B cell (primary cell): Measurements from ENCODE around the gene EMID1.

Experiments
- EZH2 ChIP-seq: IDR thresholded peaks from 2 replicates; pipeline ENCODE4 v1.6.1; 2012; ENCODE audit warnings: borderline replicate concordance, low read depth, mild to moderate bottlenecking, moderate library complexity, low read length; ENCODE audit not compliant: insufficient read depth, poor library complexity, severe bottlenecking
- TF ChIP-seq, protein P1 (sequence below): fragments of 200-600 bp; IDR thresholded peaks from one replicate; pipeline ENCODE4 v1.8.0; 2022; ENCODE audit warnings: antibody characterized with exemption, mild to moderate bottlenecking

DNA sequence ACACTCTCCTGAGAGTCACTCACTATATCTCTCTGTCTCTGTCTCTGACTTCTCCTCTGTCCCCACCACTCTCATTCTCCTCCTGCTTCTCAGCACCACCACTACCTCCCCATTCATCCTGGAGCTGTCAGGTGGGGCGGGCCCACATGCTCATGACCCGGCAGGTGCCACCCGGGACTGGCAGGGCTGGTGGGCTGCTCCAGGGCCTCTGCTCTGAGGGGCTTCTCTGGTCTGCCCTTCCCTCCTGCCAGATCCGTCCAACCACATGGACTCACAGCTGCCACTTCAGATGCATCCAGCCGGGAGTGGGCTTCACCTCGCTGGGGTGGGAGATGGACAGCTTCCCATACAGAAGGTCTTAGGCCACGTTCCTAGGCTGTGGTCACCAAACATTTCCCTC, 4.8 kb upstream of the EMID1 start:
- TF ChIP-seq, protein P1, sequence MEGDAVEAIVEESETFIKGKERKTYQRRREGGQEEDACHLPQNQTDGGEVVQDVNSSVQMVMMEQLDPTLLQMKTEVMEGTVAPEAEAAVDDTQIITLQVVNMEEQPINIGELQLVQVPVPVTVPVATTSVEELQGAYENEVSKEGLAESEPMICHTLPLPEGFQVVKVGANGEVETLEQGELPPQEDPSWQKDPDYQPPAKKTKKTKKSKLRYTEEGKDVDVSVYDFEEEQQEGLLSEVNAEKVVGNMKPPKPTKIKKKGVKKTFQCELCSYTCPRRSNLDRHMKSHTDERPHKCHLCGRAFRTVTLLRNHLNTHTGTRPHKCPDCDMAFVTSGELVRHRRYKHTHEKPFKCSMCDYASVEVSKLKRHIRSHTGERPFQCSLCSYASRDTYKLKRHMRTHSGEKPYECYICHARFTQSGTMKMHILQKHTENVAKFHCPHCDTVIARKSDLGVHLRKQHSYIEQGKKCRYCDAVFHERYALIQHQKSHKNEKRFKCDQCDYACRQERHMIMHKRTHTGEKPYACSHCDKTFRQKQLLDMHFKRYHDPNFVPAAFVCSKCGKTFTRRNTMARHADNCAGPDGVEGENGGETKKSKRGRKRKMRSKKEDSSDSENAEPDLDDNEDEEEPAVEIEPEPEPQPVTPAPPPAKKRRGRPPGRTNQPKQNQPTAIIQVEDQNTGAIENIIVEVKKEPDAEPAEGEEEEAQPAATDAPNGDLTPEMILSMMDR = no peak
- no peak for TF ChIP-seq EZH2
